ENCODE measurements around the gene RNFT2. TPM values are rescaled to one million over a fixed set of nuclear protein-coding genes. Genes with fewer than 3 reads are reported as not detected.
A peak's percentile ranks its signal among the peaks of the same experiment; 100 is the strongest.

Gene RNFT2
- total RNA-seq, 4 donors from 2014 or later = 0.31 to 0.54 TPM; not detected in 2

DNA sequence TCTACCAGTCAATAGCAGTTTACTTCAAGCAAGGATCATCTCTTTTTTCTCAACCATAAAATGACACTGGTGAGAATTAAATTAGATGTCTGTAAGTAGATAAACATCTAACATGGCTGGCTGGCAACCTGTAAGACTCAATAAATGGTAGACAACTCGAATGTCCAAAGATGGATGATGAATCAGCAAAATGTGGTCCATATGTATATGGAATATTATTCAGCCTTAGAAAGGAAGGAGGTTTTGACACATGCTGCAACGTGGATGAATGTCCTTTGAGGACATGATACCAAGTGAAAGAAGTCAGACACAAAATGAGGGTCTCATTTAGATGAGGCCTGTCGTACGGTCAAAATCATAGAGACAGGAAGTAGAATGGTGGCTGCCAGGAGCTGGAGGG is 46.5 kb upstream of the RNFT2 start:
- Histone ChIP-seq H3K4me3 (no peak overlapping the region), H3K4me1 (peaks cover 0 to 14% (median 0%) of the 10 kb centered on the region in 3 donors), H3K27me3 (peaks cover 75% of the 10 kb centered on the region), H3K36me3 (no peaks in the 10 kb centered on the region), H3K27ac (no peak overlapping the region), H3K9me3 (no peaks in the 10 kb centered on the region)
- WGBS, 2 donors (ENCODE audit: low coverage in 1 of 2) = 78 to 94% methylated on average over 3 to 4 of the region's 4 CpGs
- no peak for ATAC-seq
- no peak for TF ChIP-seq POLR2A (IDR thresholded peaks at IDR 0.05)
- TF ChIP-seq, protein P1, sequence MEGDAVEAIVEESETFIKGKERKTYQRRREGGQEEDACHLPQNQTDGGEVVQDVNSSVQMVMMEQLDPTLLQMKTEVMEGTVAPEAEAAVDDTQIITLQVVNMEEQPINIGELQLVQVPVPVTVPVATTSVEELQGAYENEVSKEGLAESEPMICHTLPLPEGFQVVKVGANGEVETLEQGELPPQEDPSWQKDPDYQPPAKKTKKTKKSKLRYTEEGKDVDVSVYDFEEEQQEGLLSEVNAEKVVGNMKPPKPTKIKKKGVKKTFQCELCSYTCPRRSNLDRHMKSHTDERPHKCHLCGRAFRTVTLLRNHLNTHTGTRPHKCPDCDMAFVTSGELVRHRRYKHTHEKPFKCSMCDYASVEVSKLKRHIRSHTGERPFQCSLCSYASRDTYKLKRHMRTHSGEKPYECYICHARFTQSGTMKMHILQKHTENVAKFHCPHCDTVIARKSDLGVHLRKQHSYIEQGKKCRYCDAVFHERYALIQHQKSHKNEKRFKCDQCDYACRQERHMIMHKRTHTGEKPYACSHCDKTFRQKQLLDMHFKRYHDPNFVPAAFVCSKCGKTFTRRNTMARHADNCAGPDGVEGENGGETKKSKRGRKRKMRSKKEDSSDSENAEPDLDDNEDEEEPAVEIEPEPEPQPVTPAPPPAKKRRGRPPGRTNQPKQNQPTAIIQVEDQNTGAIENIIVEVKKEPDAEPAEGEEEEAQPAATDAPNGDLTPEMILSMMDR (IDR thresholded peaks at IDR 0.05) = no peak
- no peak for TF ChIP-seq POLR2AphosphoS5 (IDR thresholded peaks at IDR 0.05)
- no peak for TF ChIP-seq EP300 (IDR thresholded peaks at IDR 0.05)

DNA sequence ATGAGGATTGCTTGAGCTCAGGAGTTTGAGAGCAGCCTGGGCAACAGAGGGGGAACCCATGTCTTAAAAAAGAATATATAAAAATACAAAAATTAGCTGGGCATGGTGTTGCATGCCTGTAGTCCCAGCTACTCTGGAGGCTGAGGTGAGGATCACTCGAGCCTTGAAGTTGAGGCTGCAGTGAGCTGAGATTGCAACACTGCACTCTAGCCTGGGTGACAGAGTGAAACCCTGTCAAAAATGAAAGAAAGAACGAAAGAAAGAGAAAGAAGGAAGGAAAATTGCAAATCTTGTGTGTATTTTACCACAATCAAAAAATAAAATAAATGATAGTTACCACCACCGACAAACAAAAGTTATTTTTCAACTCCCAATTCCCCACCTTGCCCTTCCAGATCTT is 45.5 kb upstream of the RNFT2 start:
- Histone ChIP-seq H3K4me3 (no peak overlapping the region), H3K4me1 (peaks cover 0 to 14% (median 0%) of the 10 kb centered on the region in 3 donors), H3K36me3 (no peaks in the 10 kb centered on the region), H3K27ac (no peak overlapping the region), H3K27me3 (peaks cover 75% of the 10 kb centered on the region), H3K9me3 (no peaks in the 10 kb centered on the region)
- ATAC-seq = no peak
- 79 to 80% methylated on average over 2 to 3 of the region's 3 CpGs for WGBS, 2 donors (ENCODE audit: low coverage in 1 of 2)
- TF ChIP-seq POLR2A (IDR thresholded peaks at IDR 0.05) (no peak), EP300 (IDR thresholded peaks at IDR 0.05) (no peak), POLR2AphosphoS5 (IDR thresholded peaks at IDR 0.05) (no peak)
- TF ChIP-seq, protein P1 (IDR thresholded peaks at IDR 0.05) = no peak

DNA sequence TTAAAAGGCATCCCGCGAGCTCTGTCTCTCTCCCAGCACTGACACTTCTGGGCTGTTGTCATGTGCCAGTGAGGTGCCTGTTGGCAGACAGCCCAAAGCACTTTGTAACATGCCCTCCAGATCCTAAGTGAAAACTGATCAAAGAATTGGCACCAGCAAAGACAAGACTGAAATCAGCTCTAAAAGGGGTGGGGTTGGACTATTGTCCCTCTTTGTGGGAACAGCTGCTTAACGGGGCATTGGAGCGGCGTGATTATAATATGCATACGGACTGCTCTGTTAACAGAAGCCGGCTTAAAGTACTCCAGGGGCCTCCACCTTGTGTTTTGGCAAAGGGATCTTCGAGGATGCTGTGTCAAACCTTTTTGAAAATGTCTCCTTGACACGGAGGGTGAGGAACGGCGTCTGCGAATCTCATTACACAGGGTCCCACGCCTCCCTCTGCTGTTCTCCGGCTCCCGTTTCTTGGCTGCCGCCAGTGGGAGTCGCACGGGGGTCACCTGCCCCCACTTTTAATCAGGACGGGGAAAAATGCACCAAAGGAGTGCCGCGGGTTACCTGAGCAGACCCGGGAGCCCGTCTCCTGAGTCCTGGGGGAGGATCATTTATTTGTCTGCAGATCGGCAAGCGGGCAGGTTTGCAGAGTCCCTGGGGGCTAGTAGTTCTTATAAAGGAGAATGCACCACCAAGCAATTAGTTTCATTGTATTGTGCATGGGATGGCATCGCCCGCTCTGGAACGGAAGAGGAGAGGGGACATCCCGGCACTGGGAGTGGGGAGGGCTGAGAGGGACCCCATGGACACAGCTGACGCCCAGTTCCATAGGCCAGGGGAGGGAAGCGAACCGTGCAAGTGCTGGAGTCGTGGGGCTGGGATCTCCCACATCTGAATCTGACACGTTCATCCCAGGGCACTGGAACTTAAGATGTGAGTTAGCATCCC is 44.6 kb upstream of the RNFT2 start:
- TF ChIP-seq POLR2AphosphoS5 (IDR thresholded peaks at IDR 0.05) (no peak), EP300 (IDR thresholded peaks at IDR 0.05) (no peak), POLR2A (IDR thresholded peaks at IDR 0.05) (no peak)
- TF ChIP-seq, protein P1 (IDR thresholded peaks at IDR 0.05) = no peak
- peaks cover 67% of the 10 kb centered on the region for H3K27me3 ChIP-seq
- no peaks in the 10 kb centered on the region for H3K9me3 ChIP-seq
- H3K27ac ChIP-seq = no peak overlapping the region
- WGBS, 2 donors (ENCODE audit: low coverage in 1 of 2) = 22 to 30% methylated on average over 8 to 10 of the region's 34 CpGs
- ATAC-seq = no peak
- H3K36me3 ChIP-seq = no peaks in the 10 kb centered on the region
- peaks cover 0 to 14% (median 0%) of the 10 kb centered on the region in 3 donors for H3K4me1 ChIP-seq
- peak overlapping the region in 1 of 2 donors; percentile 29 for H3K4me3 ChIP-seq

DNA sequence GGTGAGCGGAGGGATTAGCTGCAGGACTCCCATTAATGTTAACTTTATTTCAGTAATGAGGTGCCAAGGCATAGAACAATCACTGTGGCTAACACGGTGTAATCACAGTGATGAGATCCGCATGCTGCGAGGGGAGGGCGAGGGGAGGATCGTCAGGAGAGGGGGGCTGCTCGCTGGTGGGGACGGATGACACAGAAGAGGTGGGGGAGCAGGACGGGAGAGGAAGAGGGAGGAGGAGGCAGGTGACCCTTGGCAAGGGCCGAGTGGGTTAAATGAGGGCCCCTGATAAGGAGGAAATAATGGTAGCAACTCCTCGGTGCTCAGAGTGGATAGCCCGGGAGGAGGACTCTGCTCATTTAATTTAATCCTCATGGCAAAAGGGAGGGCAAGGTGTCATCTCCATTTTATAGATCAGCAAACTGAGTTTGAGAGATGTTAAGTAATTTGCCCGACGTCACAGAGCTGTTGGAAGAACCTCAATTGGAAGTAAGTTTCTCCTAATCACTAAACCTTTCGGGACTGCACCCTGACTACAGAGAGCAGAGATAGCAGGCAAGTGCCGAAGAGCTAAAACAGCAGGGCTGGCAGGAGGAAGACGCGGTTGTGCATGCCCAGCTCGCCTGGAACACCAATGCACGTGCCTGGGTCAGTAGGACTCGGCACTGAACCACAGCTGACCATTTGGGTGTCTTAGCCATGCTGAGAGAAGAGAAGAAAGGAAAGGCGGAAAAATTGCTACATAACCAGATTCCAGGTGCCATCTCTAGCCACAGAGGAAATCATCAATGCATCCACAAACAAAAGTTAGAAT is 43.3 kb upstream of the RNFT2 start:
- Histone ChIP-seq H3K4me3 (no peak overlapping the region), H3K27me3 (peaks cover 57% of the 10 kb centered on the region), H3K27ac (no peak overlapping the region), H3K9me3 (no peaks in the 10 kb centered on the region), H3K36me3 (no peaks in the 10 kb centered on the region), H3K4me1 (peaks cover 0 to 14% (median 0%) of the 10 kb centered on the region in 3 donors)
- 83% methylated on average over 10 to 21 of the region's 22 CpGs for WGBS, 2 donors (ENCODE audit: low coverage in 1 of 2)
- ATAC-seq = no peak
- TF ChIP-seq, protein P1 (IDR thresholded peaks at IDR 0.05) = no peak
- TF ChIP-seq POLR2AphosphoS5 (IDR thresholded peaks at IDR 0.05) = no peak
- TF ChIP-seq POLR2A (IDR thresholded peaks at IDR 0.05) = no peak
- no peak for TF ChIP-seq EP300 (IDR thresholded peaks at IDR 0.05)

All from gastroesophageal sphincter (tissue), 4 donors.